ENCODE results near the gene VSTM4.

VSTM4 gene, protein sequence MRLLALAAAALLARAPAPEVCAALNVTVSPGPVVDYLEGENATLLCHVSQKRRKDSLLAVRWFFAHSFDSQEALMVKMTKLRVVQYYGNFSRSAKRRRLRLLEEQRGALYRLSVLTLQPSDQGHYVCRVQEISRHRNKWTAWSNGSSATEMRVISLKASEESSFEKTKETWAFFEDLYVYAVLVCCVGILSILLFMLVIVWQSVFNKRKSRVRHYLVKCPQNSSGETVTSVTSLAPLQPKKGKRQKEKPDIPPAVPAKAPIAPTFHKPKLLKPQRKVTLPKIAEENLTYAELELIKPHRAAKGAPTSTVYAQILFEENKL

DNA sequence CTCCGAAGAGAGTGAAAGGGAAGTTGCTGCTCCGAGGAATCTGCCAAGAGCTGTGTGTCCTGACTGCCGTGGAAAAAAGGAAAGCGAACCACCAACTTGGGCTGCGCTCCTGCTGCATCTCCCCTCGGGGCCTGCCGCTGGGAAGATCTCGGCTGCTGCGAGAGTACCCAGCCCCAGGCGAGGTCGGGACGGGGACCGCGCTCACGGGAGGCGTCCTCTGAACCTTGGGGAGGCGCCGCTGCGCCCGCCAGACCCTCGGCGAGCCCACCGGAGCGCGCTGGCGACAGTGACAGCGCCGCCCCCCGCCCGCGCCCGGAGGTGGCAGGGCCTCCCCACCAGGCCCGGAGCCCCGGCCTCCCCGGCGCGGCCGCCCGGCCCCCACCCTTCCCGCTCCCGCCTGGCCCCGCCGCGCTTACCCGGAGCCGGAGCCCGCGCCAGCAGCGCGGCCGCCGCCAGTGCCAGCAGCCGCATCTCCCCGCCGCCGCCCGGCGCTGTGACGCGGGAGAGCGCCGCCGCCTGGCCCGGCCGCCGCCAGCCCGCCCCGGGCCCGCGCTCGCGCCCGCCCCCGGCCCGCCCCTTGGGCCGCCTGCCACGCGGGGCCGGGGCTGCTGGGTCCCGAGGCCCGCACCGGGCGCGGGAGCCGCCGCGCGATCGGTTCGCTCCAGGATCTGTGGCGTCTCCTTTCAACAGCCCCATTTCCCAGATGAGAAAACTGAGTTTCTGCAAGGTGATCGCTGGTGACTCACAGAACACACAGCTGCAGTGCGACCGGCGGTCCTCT is at the start of gene VSTM4:
TSS of gene VSTM4 (minus strand) at position 508 of the 781 bp plus-strand sequence. CDS start at position 471, 37 bp downstream.
- Mint-ChIP-seq H3K36me3 (no peaks in the 10 kb centered on the region), H3K27me3 (peaks cover 8% of the 10 kb centered on the region), H3K4me3 (peak within 1 kb of the TSS; percentile 27), H3K9me3 (ENCODE audit: low read depth) (no peaks in the 10 kb centered on the region), H3K4me1 (ENCODE audit: low read depth) (peaks cover 4% of the 10 kb centered on the region), H3K27ac (no peak within 1 kb of the TSS)

DNA sequence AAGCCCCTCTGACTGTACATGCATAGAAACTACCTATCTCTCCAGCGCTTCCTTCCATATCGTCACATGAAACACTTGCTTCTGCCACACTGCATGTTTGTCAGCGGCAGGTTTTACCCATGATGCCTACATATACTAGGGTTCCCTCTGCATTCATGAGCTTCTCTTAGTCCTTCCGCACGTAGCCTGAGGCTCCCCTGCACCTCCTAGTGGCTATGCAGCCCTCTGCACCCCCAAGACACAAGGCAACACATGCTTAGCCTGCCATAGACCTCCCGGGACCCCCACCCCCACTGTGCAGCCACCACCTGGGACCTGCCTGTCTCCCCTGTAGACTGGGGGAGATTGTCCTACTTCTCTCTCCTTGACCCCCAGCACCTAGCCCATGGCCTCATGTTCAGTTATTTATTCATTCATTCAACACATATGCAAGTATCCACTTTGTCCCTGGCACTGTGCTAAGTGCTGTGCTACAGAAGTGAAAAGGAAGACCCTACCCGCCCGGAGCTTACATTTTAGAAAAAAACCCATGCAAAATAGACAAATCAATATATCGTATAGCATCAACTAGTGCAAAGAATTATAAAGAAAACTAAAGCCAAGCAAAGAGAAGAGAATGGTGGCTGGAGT is 49.4 kb upstream of the VSTM4 start:
- H3K4me3 Mint-ChIP-seq: no peak overlapping the region
- H3K27me3 Mint-ChIP-seq: no peaks in the 10 kb centered on the region
- peaks cover 1% of the 10 kb centered on the region for H3K4me1 Mint-ChIP-seq (ENCODE audit: low read depth)
- no peak overlapping the region for H3K27ac Mint-ChIP-seq
- no peaks in the 10 kb centered on the region for H3K36me3 Mint-ChIP-seq
- H3K9me3 Mint-ChIP-seq (ENCODE audit: low read depth): no peaks in the 10 kb centered on the region

DNA sequence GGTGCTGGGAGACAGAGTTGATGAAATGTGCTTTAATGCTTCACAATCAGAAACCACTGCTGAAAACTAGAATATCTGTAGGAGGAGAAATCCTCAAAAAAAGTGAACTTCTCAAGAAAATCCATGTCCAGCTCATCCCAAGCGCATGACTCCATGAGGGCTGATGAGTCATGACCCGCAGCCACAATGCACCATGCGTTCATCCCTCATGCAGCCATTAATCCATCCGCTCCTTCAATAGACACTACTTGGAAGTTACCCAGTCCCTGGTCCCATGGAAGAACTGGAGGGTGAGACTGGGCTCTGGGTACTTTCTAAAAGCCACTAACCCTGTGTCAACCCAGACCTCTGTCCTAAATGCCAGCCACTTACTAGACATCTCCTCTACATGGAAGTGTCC is 48.4 kb upstream of the VSTM4 start:
- H3K9me3 Mint-ChIP-seq (ENCODE audit: low read depth): no peaks in the 10 kb centered on the region

DNA sequence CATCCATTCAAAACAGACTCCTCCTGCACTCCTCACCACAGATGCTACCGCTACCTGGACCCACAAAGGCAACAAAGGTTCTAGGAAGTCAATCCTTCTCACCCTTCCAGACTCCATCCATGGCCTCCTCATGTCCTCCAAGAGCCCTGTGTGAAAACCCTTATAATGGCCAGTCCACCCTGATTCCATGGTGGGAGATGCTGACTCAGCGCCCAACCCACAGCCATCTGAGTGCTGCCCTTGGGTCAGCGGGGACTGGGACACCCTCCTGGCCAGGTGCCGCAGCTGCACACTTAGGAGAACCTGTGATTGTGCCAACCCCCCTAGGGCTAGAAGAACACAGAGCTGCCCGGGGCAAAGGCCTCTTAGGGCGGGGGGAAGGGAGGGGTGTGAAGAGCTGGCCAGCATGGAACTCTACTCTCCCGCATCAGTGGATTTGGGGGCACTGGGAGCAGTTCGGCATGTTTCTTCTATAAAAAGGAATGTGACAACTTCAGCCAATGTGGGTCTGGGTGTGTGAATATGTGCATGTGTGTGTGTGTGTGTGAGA is 47.5 kb upstream of the VSTM4 start:
- Mint-ChIP-seq H3K27me3 (peaks cover under 1% of the 10 kb centered on the region), H3K9me3 (ENCODE audit: low read depth) (no peaks in the 10 kb centered on the region), H3K4me1 (ENCODE audit: low read depth) (peaks cover 1% of the 10 kb centered on the region), H3K36me3 (no peaks in the 10 kb centered on the region), H3K4me3 (no peak overlapping the region), H3K27ac (no peak overlapping the region)

More for the DNA sequence above, 48.4 kb upstream of the VSTM4 start:
- Mint-ChIP-seq H3K27me3 (no peaks in the 10 kb centered on the region), H3K27ac (no peak overlapping the region), H3K36me3 (no peaks in the 10 kb centered on the region), H3K4me1 (ENCODE audit: low read depth) (peaks cover 1% of the 10 kb centered on the region), H3K4me3 (no peak overlapping the region)

DNA sequence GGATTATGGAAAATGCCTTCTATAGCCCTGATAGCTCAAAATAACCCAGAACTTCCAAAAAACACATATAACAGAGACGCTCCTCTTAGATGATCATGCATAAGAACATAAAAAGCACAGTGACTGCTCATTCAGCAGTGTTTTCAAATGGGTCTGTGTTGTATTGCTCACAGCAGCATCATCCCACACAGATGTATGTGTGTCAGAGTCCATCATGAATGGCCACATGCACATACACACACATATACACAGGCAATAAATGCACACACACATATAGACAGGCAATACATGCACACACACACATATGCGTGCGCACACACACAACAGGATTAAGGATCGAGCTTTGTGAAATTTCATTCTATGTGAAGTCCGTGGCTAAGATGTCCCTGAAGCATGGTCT is 46.7 kb upstream of the VSTM4 start:
- H3K9me3 Mint-ChIP-seq (ENCODE audit: low read depth): no peaks in the 10 kb centered on the region
- no peak overlapping the region for H3K27ac Mint-ChIP-seq
- H3K4me1 Mint-ChIP-seq (ENCODE audit: low read depth): peaks cover 1% of the 10 kb centered on the region
- no peak overlapping the region for H3K4me3 Mint-ChIP-seq
- H3K27me3 Mint-ChIP-seq: peaks cover 3% of the 10 kb centered on the region
- no peaks in the 10 kb centered on the region for H3K36me3 Mint-ChIP-seq

DNA sequence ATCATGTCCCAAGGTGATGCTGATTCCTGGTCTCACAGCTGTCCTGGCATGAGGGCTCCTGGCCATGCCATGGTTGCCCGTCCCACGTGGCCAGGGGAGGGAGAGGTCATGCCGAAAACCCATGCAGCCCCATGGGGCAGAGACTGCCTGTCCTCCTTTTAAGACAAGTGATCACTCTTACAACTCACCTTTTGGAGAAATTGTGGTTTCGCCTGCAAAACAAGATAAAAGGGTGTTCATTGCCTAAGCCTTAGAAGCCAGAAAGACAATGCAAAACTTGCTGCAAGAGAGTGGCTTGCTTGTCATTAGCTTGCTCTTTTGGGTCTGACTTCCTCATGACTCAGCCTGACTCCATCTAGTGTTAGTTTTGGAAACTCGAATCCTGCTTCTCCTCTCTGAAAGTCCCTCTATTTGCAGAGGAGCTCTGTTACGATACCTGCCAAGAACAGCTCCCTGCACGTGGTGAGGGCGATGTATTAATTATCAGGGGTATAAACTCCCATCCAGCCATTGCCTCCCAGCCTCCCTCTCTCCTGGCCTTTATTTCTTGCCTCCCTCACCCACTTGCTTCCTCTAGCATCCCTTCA is 46.2 kb upstream of the VSTM4 start:
- H3K36me3 Mint-ChIP-seq: no peaks in the 10 kb centered on the region
- H3K4me1 Mint-ChIP-seq (ENCODE audit: low read depth): peaks cover 1% of the 10 kb centered on the region
- no peak overlapping the region for H3K27ac Mint-ChIP-seq
- H3K9me3 Mint-ChIP-seq (ENCODE audit: low read depth): no peaks in the 10 kb centered on the region
- H3K4me3 Mint-ChIP-seq: no peak overlapping the region
- H3K27me3 Mint-ChIP-seq: peaks cover 3% of the 10 kb centered on the region

DNA sequence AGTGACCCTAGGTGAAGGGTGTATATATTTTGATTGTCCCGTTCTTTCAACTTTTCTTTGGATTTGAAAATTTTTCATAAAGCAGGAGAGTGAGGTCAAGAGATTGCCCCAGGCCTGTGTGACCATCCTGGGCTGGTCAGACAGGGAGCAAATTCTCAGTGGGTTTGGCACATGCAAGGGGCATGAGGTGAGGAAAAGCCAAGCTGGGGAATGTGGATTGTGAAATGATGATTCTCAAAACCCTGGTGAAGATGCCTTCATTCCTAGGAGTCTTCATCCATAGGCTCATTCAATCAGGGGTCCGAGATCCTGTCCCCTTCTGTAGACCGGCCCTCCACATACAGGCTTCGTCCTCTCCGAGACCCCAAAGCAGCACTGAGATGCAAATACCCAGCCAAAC is 45.5 kb upstream of the VSTM4 start:
- H3K27ac Mint-ChIP-seq: no peak overlapping the region
- no peaks in the 10 kb centered on the region for H3K9me3 Mint-ChIP-seq (ENCODE audit: low read depth)
- peaks cover 1% of the 10 kb centered on the region for H3K4me1 Mint-ChIP-seq (ENCODE audit: low read depth)
- no peak overlapping the region for H3K4me3 Mint-ChIP-seq
- H3K36me3 Mint-ChIP-seq: no peaks in the 10 kb centered on the region
- peaks cover 3% of the 10 kb centered on the region for H3K27me3 Mint-ChIP-seq

DNA sequence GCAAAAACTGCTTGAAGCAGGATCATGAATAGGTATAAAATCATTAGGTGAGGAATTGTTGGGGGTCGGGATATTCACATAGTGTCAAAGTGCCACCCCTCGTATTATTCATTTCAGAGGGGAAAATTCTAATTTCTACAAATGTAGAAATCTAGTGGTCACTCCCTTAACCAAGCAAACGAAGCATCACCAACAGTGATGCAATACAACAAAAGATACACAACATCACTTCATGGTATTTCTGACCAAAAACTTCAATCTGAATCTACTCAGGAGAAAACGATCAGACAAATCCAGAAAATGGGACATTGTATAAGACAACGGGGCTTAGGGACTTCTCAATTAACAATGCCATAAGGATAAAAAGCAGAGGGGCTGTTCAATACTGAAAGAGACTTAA is 44.8 kb upstream of the VSTM4 start:
- Mint-ChIP-seq H3K27ac (no peak overlapping the region), H3K4me3 (no peak overlapping the region), H3K9me3 (ENCODE audit: low read depth) (no peaks in the 10 kb centered on the region), H3K36me3 (no peaks in the 10 kb centered on the region), H3K4me1 (ENCODE audit: low read depth) (peaks cover 1% of the 10 kb centered on the region), H3K27me3 (peaks cover 3% of the 10 kb centered on the region)

DNA sequence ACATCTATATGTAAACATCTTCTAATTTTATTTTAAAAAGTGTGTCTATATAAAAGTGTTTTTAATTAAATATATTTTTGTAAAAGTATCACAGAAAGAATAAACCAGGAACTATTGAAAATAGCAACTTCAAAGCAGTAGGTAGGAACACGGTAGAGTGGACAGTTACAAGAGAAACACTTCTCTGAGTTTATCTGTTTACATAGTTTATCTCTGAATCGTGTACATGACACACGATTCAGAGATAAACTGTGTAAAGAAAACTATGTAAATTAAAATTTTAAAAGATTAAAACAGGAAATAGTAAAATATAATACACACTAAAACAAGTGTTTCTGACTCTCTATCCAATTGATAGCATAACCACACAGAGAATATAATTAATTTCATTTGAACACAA is 43.6 kb upstream of the VSTM4 start:
- H3K36me3 Mint-ChIP-seq: no peaks in the 10 kb centered on the region
- no peak overlapping the region for H3K4me3 Mint-ChIP-seq
- H3K9me3 Mint-ChIP-seq (ENCODE audit: low read depth): no peaks in the 10 kb centered on the region
- peaks cover 3% of the 10 kb centered on the region for H3K27me3 Mint-ChIP-seq
- no peaks in the 10 kb centered on the region for H3K4me1 Mint-ChIP-seq (ENCODE audit: low read depth)
- H3K27ac Mint-ChIP-seq: no peak overlapping the region

DNA sequence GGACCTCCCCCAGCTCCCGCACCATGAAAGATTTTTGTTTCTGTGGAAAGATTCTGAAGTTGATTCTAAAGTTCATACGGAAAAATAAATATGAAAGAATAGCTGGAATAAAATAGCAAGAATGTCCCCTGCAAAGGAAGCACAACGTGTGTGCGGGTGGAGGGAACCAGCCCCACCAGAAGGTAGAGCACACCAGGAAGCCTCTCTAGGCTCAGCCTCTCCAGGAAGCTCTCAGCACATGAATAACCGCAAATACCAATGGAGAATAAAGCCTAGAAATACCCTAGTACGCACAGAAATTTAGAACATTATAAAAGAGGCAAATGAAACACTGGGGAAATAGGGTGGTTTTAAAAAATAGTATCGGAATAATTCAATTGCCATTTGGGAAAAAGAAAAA is 43.1 kb upstream of the VSTM4 start:
- H3K4me1 Mint-ChIP-seq (ENCODE audit: low read depth): no peaks in the 10 kb centered on the region
- no peaks in the 10 kb centered on the region for H3K9me3 Mint-ChIP-seq (ENCODE audit: low read depth)
- H3K4me3 Mint-ChIP-seq: no peak overlapping the region
- H3K27ac Mint-ChIP-seq: no peak overlapping the region
- H3K36me3 Mint-ChIP-seq: no peaks in the 10 kb centered on the region
- peaks cover 3% of the 10 kb centered on the region for H3K27me3 Mint-ChIP-seq

DNA sequence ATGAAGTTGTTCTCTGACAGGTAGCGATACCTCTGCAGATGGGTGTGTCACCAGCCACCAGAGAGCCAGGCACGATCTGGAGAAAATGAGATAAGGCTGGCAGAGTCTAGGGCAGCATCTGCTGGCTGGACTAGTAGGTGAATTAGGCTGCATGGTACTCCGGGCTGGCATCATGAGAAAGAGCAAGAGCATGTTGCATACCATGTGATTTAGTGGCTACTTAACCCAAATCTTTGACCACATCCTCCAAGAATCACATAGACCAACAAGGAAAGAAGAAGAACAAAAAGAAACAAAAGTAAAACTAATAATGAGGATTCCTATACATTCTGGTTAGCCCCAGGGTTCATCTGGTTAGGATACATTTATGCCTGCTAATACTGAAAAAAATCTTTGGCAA is 41.9 kb upstream of the VSTM4 start:
- Mint-ChIP-seq H3K4me1 (ENCODE audit: low read depth) (no peaks in the 10 kb centered on the region), H3K36me3 (no peaks in the 10 kb centered on the region), H3K4me3 (no peak overlapping the region), H3K9me3 (ENCODE audit: low read depth) (no peaks in the 10 kb centered on the region), H3K27me3 (peaks cover 3% of the 10 kb centered on the region), H3K27ac (no peak overlapping the region)

DNA sequence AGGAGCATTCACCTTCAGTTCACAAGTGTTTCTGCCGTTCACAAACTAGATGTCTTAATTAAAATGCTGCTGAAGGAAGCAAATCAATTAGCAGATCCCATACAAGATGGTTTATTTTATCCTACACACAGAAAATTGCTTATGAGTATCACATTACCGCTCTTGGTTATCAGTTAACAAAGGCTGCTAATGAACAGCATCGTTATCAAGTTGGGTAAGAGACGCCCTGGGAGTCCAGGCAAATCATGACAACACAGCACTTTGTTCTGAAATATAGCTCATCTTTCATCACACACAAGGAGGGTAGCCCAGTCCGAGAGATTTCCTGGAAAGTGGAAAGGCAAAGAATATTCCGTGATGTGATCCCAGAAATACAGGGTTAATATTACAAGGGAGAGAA is 39.3 kb upstream of the VSTM4 start:
- Mint-ChIP-seq H3K36me3 (no peaks in the 10 kb centered on the region), H3K4me3 (no peak overlapping the region), H3K4me1 (ENCODE audit: low read depth) (no peaks in the 10 kb centered on the region), H3K27me3 (peaks cover 3% of the 10 kb centered on the region), H3K27ac (no peak overlapping the region), H3K9me3 (ENCODE audit: low read depth) (no peaks in the 10 kb centered on the region)

DNA sequence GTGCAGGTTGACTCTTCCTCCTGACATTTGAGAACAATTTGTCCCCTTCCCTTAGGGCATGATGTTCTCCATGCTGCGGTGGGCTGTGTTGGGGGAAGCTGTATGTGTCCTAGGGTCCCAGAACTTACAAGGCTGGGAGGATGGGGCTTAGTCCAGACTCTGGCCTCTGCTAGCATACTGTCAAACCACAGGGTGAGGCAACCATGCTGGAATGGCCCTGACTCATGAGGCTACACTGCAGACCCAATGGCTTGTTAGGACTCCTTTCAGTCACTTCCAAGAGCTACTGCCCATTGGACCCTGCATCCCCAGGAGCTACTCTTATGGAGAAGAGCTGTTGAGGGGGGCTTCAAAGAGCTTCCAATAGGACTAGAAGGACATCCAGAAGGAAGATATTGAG is 38.6 kb upstream of the VSTM4 start:
- Mint-ChIP-seq H3K4me3 (no peak overlapping the region), H3K9me3 (ENCODE audit: low read depth) (no peaks in the 10 kb centered on the region), H3K27ac (no peak overlapping the region), H3K36me3 (no peaks in the 10 kb centered on the region), H3K4me1 (ENCODE audit: low read depth) (no peaks in the 10 kb centered on the region), H3K27me3 (peaks cover 3% of the 10 kb centered on the region)

DNA sequence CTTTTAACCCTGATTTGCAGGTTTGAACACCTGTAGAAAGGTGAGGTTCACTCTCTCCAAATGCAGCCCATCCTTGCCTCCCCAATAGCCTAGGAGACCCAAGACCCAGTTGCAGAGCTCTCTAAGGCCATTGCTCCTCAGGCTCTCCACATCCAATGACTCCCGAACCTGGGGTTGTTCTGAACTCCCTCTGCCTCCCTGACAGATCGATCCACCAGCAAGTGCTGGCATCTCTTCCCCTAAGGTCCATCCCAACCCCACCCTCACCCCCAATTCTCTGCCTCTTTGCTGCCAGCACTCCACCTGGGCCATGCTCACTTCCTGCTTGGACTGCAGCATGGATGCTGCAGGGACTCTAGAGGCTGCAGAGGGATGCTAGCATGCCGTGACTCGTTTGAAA is 37.8 kb upstream of the VSTM4 start:
- Mint-ChIP-seq H3K27ac (no peak overlapping the region), H3K4me1 (ENCODE audit: low read depth) (no peaks in the 10 kb centered on the region), H3K9me3 (ENCODE audit: low read depth) (peaks cover 4% of the 10 kb centered on the region)

DNA sequence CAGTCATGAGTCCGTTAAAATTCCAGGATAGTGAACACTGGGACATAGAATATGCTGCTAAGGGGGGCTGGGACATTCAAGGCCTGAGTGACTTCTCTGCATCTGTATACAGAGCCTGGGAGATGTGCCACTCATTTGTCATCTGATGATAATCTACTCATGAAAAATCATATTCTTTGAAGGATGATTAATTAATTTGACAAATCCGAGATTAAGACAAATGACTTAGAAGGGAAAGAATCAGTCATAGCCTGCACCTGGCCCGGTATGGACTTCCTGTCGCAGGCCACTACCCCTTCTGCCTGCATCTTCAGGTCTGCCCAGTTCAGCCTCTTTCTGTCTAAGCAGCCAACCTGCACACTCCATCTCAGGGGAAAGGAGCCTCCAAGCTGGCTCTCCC is 37.3 kb upstream of the VSTM4 start:
- H3K4me1 Mint-ChIP-seq (ENCODE audit: low read depth): no peaks in the 10 kb centered on the region
- H3K27me3 Mint-ChIP-seq: peaks cover 7% of the 10 kb centered on the region
- peaks cover 4% of the 10 kb centered on the region for H3K36me3 Mint-ChIP-seq
- H3K4me3 Mint-ChIP-seq: no peak overlapping the region
- no peak overlapping the region for H3K27ac Mint-ChIP-seq
- H3K9me3 Mint-ChIP-seq (ENCODE audit: low read depth): peaks cover 5% of the 10 kb centered on the region

More for the DNA sequence above, 37.8 kb upstream of the VSTM4 start:
- Mint-ChIP-seq H3K4me3 (no peak overlapping the region), H3K27me3 (peaks cover 8% of the 10 kb centered on the region), H3K36me3 (peaks cover 3% of the 10 kb centered on the region)
